GM12874 (cell line): ENCODE results near the gene USH2A.

Experiments
- CTCF ChIP-seq: IDR thresholded peaks from 2 replicates; pipeline ENCODE4 v1.5.1; 2011; ENCODE audit warnings: low read depth, mild to moderate bottlenecking, control low read depth, low read length, moderate library complexity; ENCODE audit not compliant: insufficient read depth

USH2A gene

GRCh38 chr1:215900684-215901083, 522.6 kb downstream of the USH2A start:
- TF ChIP-seq CTCF, result no peak

- TF ChIP-seq CTCF, result no peak
Observed at GRCh38 chr1:215899901-215900300, 523.3 kb downstream of the USH2A start.

GRCh38 chr1:215895893-215896292, 527.4 kb downstream of the USH2A start:
- no peak for TF ChIP-seq CTCF

- TF ChIP-seq CTCF, result no peak
Observed at GRCh38 chr1:215895276-215895675, 528.0 kb downstream of the USH2A start.

GRCh38 chr1:215894617-215895016, 528.6 kb downstream of the USH2A start:
- TF ChIP-seq CTCF, result no peak

- TF ChIP-seq CTCF, result no peak
Observed at GRCh38 chr1:215891266-215892057, 531.8 kb downstream of the USH2A start.

GRCh38 chr1:215890438-215890837, 532.8 kb downstream of the USH2A start:
- TF ChIP-seq CTCF, result no peak
